ENCODE measurements around the gene CCT7.
"Not testable (repeated sequence)": the region's sequence is repeated elsewhere in the genome, so short reads cannot be mapped to it uniquely, and the experiment has no call there.

Gene CCT7

DNA sequence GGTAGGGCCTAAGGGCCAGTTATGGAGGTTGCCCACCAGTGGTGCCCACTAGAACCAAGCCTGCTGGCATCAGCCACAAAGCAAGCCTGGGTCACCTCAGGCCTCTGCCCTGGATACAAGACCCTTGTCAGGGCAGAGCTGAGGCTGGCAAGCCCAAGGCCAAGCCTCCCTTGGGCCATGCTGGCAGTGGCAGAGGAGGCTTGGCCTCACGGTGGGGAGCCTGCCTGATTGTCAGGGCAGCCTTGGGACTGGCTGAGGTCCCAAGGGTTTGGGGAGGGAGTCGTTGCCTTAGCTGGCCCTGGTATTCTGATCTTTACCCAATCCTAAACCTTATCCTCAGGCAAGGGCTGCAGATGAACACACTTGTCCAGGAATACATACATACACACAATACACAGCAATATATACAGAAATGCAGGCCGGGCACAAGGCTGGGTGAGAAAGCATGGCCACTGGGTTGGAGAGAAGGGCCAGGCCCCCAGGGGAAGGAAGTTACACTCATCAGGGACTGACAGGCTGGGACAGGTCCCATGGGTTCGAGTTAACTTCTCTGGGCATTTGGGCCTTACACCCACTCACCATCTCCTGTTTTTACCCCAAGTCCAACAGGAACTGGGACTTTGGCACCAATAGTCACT, 21.0 kb downstream of the CCT7 start:
- no peak for TF ChIP-seq POLR2A (IDR thresholded peaks at IDR 0.05; ENCODE audit: low read length)
- TF ChIP-seq GATA1 (IDR thresholded peaks at IDR 0.05; ENCODE audit: low read depth, low read length): no peak

DNA sequence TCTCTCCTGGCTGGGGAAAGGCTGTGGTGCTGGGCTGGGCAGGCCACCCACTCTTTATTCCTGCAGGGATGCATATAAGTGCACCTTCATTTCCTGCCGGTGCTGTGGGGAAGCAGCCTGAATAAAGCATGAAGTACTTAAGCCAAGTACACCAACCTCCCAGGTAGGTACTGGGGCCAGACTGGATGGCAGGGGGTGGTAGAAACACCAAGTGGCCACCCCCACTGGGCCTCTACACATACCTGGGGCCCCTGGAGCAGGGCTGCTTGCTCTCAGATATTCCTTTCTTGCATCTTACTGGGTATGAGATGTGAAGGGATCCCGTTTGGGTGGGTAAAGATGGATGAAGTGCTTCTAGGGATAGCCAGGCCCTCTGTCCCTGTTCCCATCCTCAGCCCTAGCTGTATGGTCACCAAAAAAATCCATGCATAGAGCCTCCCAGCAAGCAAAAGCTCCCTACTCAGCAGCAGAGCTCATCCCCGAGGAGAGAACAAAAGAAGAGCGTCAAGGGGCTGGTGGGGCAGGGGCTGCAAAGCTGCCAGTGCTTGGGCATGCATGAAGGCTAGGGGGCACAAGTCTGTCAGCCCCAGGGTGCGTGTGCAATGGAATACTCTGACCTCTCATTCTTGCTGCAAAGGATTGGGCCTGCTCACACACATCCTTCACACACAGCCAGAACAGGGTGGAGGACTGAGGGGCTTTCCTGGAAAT, 22.0 kb downstream of the CCT7 start:
- no peak for TF ChIP-seq GATA1 (IDR thresholded peaks at IDR 0.05; ENCODE audit: low read depth, low read length)
- no peak for TF ChIP-seq POLR2A (IDR thresholded peaks at IDR 0.05; ENCODE audit: low read length)
- no peak for DNase-seq

More for the DNA sequence above, 21.0 kb downstream of the CCT7 start:
- no peak for DNase-seq

DNA sequence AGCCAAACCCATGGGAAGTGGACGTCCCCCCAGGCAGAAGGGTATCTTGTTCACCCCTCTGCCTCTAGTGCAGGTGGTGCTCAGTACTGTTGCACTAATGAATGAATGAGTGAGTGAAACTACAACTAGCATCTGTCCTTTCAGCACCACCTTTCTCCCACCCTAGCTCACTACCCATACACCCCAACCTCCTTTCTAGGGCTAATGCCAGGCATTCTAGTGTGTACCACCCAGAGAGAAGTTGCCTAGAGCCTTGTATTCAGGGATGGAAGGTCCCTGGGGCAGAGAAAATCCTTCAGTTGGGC, 22.5 kb downstream of the CCT7 start:
- TF ChIP-seq POLR2A (IDR thresholded peaks at IDR 0.05; ENCODE audit: low read length) (no peak), GATA1 (IDR thresholded peaks at IDR 0.05; ENCODE audit: low read depth, low read length) (no peak)
- DNase-seq: no peak

DNA sequence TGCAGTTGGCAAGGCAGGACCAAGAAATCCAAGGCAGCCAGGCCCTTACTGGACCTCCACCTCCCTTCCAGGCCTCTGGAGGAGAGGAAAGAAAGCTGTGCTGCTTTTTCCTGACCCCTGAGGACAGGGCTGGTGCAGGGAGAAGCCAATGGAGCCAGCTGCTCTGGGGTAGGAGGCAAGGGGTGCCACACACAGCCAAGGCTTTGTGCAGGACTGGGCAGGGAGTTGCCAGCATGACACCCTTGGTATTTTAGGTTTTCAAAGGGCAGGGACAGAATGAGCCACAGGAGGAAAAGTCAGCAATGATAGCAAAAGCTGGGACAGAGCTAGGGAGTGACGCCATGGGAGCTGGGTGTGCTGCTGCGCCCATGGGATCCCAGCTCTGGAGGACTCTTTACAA, 22.9 kb downstream of the CCT7 start:
- no peak for DNase-seq
- TF ChIP-seq GATA1 (IDR thresholded peaks at IDR 0.05; ENCODE audit: low read depth, low read length) (no peak), POLR2A (IDR thresholded peaks at IDR 0.05; ENCODE audit: low read length) (no peak)

DNA sequence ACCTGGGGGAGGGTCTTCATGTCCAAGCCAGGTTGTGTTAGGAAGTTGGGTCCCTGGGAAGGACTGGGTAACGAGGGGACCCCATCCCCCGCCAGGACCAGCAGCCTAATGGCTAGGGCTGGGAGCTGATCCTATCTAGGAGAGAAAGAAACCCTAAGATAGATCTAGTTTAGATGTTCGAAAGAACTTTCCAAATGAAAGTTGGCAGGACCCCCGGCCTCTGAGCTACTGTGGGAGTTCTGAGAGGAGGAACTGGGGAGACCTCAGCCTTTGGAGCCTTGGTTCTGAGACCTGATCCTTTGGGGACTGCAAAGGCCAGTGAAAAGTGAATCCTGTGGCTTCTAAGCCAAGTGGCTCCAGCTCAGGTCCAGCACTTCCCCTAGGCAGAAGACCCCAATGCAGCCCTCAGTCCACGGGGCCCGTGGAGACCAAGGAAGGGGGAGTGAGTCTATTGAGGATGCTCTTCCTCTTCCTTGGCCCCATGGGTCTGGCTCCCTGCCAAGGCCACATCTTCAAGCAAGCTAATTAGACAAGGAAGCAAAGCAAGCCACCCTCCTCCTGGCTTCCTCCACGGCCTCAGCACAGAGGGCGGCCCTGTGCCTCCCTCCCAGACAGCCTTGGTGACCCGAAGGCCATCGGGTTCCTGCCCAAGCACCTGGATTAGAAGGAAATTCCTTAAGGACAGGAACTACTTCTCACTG, 23.5 kb downstream of the CCT7 start:
- DNase-seq: peak; percentile 16 to 33
- TF ChIP-seq POLR2A (IDR thresholded peaks at IDR 0.05; ENCODE audit: low read length): no peak

DNA sequence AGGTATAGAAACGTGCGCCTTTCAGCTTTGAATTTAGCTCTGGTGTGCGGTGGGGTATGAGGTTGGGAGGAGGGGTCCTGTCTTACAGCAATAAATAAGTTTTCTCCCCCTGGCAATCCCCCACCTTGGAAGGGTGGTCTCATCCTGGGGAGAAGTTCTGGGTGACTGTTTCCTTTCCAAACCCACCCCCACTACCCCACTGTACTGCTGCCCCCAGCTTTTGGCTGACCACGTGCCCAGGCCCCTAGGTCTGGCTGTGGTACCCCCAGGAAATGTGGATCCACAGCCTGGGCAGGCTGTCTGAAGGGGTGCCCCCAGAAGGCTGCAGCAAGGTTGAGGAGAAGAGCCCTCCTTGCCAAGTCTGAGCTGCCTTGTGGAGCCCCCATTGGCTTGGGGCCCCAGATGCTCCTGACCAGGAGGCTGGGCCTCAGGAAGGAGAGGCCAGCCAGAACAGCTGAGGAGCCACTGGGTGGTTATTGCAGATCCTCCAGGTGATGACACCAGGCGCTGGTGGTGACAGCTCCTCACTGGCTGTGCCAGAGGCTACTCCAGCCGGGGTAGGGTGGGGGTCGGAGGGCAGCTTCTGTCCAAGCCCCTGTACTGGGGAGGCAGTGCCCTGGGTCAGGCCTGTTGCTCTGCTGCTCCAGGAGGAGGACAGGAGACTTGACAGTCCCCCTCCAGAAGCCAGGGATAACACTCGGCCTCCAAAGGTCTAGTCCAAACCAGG, 24.2 kb downstream of the CCT7 start:
- TF ChIP-seq GATA1 (IDR thresholded peaks at IDR 0.05; ENCODE audit: low read depth, low read length) (no peak), POLR2A (IDR thresholded peaks at IDR 0.05; ENCODE audit: low read length) (no peak)
- no peak for DNase-seq

DNA sequence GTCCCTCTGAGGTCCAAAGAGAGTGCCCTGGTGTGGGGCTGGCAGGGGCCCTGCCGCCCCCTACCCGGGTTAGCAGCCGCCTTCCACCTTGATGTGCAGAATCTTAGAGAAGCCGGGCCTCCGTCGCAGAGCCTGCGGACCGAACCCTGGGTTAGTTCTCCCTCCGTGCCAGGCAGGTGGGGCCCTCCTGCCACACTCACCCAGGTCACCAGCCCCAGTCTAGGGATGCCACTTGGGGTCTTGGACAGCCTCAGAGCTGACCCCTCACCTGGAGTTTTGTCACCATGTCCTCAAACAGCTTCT, 24.8 kb downstream of the CCT7 start:
- DNase-seq: no peak
- TF ChIP-seq POLR2A (IDR thresholded peaks at IDR 0.05; ENCODE audit: low read length): no peak
- no peak for TF ChIP-seq GATA1 (IDR thresholded peaks at IDR 0.05; ENCODE audit: low read depth, low read length)

DNA sequence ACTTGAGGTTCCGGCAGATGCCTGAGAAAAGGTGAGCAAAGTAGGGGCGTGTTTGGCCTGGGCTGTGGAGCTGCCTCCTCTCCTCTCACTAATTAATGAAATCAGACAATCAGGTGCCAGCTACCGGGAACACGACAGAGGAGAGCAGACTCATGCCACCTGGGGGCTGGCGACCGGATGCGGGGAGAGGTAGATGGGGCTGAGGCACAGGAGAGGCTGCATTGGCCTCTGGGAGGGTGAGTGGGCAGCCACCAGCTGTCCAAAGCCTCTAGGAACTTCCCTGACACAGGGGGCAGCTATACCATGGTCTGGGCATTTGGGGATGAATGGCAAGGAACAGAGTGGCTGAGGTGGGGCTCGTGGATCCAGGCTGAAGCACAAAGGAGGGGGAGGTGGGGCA, 25.2 kb downstream of the CCT7 start:
- TF ChIP-seq POLR2A (IDR thresholded peaks at IDR 0.05; ENCODE audit: low read length): no peak
- no peak for TF ChIP-seq GATA1 (IDR thresholded peaks at IDR 0.05; ENCODE audit: low read depth, low read length)
- no peak for DNase-seq

DNA sequence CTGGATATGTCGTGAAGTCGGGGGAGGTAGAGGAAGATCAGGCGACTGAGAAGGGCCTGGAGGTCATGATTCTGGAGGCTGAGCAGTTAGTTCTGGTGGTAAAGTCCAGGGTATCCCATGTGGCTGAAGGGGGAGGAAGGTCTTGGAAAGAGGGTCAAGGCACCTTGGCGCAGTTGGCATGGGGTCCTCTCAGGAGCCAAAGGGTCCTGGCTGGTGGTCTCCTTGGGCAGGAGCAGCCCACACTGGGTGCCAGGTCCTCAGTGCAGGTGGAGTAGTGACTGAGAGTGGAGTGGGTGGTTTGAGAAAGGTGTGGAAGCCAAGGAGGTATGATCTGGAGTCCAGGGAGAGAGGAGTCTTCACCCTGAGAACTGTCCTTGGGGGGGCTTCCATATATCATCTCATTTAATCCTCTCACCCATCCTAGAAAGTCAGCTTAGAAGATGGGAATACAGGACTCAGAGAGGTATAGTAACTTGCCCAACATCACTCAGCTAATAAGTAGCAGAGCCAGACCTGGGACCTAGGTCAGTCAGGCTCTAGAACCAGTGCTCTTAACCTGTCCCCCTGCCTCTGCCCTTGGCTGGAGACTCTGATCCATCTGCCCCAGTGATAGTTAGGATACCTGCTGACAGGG, 25.7 kb downstream of the CCT7 start:
- no peak for DNase-seq
- no peak for TF ChIP-seq GATA1 (IDR thresholded peaks at IDR 0.05; ENCODE audit: low read depth, low read length)
- TF ChIP-seq POLR2A (IDR thresholded peaks at IDR 0.05; ENCODE audit: low read length): no peak

DNA sequence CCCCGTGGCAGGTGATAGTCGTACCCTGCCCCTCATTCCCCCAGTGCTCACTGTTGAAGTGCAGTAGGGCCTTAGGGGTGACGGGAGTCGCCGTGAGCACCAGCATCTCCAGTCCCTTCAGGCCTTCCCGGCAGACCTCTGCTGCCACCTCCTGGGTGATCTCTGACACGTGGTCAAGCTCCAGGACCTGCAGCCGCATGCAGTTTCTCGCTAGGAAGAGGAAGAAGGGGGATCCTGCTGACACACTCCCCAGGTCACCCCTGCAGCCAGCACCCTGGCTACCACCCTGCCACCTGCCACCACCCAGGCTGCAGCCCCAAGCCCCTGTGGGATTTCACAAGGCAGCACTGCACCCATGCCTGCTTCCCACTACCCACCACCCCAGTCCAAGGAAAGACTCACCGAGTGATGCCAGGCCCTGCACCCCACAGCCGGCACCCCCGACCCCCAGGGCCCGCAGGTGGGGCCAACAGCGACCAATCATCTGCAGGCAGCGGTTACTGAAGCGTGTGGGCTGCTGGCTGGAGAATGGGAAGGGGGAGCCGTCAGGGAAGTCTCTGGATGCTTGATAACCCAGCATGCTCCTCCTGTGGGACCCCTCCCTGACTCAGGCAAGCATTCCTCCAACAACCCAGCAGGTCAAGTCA, 26.4 kb downstream of the CCT7 start:
- peak; percentile 63 to 67 for DNase-seq
- no peak for TF ChIP-seq POLR2A (IDR thresholded peaks at IDR 0.05; ENCODE audit: low read length)
- no peak for TF ChIP-seq GATA1 (IDR thresholded peaks at IDR 0.05; ENCODE audit: low read depth, low read length)

DNA sequence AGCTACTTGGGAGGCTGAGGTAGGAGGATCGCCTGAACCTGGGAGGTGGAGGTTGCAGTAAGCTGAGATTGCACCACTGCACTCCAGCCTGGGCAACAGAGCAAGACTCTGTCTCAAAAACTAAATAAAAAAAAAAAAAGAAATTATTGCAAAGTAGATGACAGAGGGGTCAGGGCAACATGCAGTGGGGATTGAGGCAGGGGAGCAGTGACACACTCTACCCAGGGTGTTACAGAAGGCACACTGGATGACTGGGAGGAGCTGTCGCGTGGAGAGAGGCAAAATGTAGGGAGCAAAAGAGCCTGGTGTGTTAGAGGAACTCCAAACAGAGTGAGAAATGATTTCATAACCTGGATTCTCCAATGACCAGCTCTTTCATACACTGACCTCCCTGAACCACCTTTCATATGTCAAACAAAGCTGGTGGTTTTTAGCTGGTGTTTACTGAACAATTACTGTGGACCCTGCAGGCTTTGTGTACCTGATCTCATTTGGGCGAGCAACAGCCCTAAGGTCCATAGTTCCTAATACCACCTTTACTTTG, 28.1 kb downstream of the CCT7 start:
- DNase-seq: no peak
- TF ChIP-seq POLR2A (IDR thresholded peaks at IDR 0.05; ENCODE audit: low read length) (no peak), GATA1 (IDR thresholded peaks at IDR 0.05; ENCODE audit: low read depth, low read length) (no peak)

DNA sequence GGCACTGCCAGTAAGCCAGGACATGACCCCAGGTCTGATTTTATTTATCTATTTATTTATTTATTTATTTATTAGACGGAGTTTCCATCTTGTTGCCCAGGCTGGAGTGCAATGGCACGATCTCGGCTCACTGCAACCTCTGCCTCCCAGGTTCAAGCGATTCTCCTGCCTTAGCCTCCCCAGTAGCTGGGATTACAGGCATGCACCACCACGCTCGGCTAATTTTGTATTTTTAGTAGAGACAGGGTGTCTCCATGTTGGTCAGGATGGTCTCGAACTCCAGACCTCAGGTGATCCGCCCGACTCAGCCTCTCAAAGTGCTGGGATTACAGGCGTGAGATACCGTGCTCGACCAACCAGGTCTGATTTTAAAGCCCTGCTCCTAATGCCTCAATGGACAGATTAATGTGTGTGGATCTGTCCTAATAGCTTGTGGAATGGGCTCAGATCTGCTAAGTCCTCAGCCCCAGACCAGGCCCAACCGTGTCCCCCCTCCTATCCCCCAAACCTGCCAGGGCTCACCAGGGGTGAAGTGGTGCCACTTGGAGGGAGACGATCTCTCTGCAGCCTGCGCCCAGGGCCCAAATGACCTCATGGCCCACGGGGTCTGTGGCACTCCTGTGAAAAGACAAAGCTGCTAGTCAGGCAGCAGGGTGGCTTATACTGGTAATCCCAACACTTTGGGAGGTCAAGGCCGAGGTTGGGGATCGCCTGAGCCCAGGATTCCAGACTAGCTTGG, 28.8 kb downstream of the CCT7 start:
- DNase-seq: not testable (repeated sequence)

All from erythroblast (primary cell).